HG02973 (cell line): ENCODE results near the gene PPT1.
"Not testable (repeated sequence)": the region's sequence is repeated elsewhere in the genome, so short reads cannot be mapped to it uniquely, and the experiment has no call there.

ENCODE experiments used
- ATAC-seq: cut with Tn5 transposase; IDR thresholded peaks from one replicate; pipeline ENCODE4 v1.9.1; 2021; ENCODE audit warnings: moderate library complexity; ENCODE audit not compliant: unreplicated experiment

Gene PPT1

GRCh38 chr1:40057310-40058030 is 39.6 kb downstream of the PPT1 start:
- no peak for ATAC-seq

- ATAC-seq: no peak
Observed at GRCh38 chr1:40056519-40057309, 40.3 kb downstream of the PPT1 start.

GRCh38 chr1:40053138-40053887 is 43.7 kb downstream of the PPT1 start:
- ATAC-seq: no peak

- no peak for ATAC-seq
Observed at GRCh38 chr1:40050863-40051262, 46.2 kb downstream of the PPT1 start.

- no peak for ATAC-seq
Observed at GRCh38 chr1:40049725-40050124, 47.3 kb downstream of the PPT1 start.

- ATAC-seq: no peak
Observed at GRCh38 chr1:40047769-40048168, 49.3 kb downstream of the PPT1 start.

GRCh38 chr1:40047276-40047675 is 49.8 kb downstream of the PPT1 start:
- no peak for ATAC-seq

GRCh38 chr1:40045766-40046165 is 51.3 kb downstream of the PPT1 start:
- ATAC-seq: no peak

- ATAC-seq: no peak
Observed at GRCh38 chr1:40045182-40045581, 51.9 kb downstream of the PPT1 start.

- no peak for ATAC-seq
Observed at GRCh38 chr1:40044110-40044509, 52.9 kb downstream of the PPT1 start.

GRCh38 chr1:40042341-40042740 is 54.7 kb downstream of the PPT1 start:
- ATAC-seq: no peak

- no peak for ATAC-seq
Observed at GRCh38 chr1:40041466-40041838, 55.6 kb downstream of the PPT1 start.

- ATAC-seq: peak; percentile 73
Observed at GRCh38 chr1:40040511-40041465, 56.3 kb downstream of the PPT1 start, which contains the start of gene CAP1. CAP1 (plus strand) TSS chr1:40040729; CDS start chr1:40059347, 18,618 bp downstream.

- peak; percentile 61 for ATAC-seq
Observed at GRCh38 chr1:40039757-40040510, 57.1 kb downstream of the PPT1 start.

- ATAC-seq: peak; percentile 7
Observed at GRCh38 chr1:40039245-40039756, 57.8 kb downstream of the PPT1 start.

- ATAC-seq: no peak
Observed at GRCh38 chr1:40038697-40039096, 58.4 kb downstream of the PPT1 start.

- not testable (repeated sequence) for ATAC-seq
Observed at GRCh38 chr1:40037254-40037653, 59.8 kb downstream of the PPT1 start.

GRCh38 chr1:40036574-40036973 is 60.5 kb downstream of the PPT1 start:
- no peak for ATAC-seq

GRCh38 chr1:40034869-40035268 is 62.2 kb downstream of the PPT1 start:
- ATAC-seq: no peak
